Ishikawa (cell line): ENCODE results near the gene TMEM234.

Source experiments
- CEBPB ChIP-seq: IDR thresholded peaks from 2 replicates; pipeline ENCODE4 v1.6.1; 2012
- CREB1 ChIP-seq: IDR thresholded peaks from 2 replicates; pipeline ENCODE4 v1.6.1; 2012; ENCODE audit warnings: low read depth
- EGR1 ChIP-seq: IDR thresholded peaks from 2 replicates; pipeline ENCODE4 v1.6.1; 2012
- EP300 ChIP-seq: IDR thresholded peaks from 2 replicates; pipeline ENCODE4 v1.6.1; 2012; ENCODE audit warnings: borderline replicate concordance
- FOXM1 ChIP-seq: IDR thresholded peaks from 2 replicates; pipeline ENCODE4 v1.6.1; 2012; ENCODE audit warnings: low read depth, borderline replicate concordance
- NFIC ChIP-seq: IDR thresholded peaks from 2 replicates; pipeline ENCODE4 v1.6.1; 2012
- RAD21 ChIP-seq: IDR thresholded peaks from 2 replicates; pipeline ENCODE4 v1.6.1; 2012; ENCODE audit warnings: low read depth
- REST ChIP-seq: IDR thresholded peaks from 2 replicates; pipeline ENCODE4 v1.6.1; 2012; ENCODE audit warnings: low read depth, mild to moderate bottlenecking
- TAF1 ChIP-seq: IDR thresholded peaks from 2 replicates; pipeline ENCODE4 v1.6.1; 2012; ENCODE audit warnings: low read depth, mild to moderate bottlenecking
- TCF12 ChIP-seq: IDR thresholded peaks from 2 replicates; pipeline ENCODE4 v1.6.1; 2012; ENCODE audit warnings: low read depth
- TEAD4 ChIP-seq: IDR thresholded peaks from 2 replicates; pipeline ENCODE4 v1.6.1; 2012
- USF1 ChIP-seq: IDR thresholded peaks from 2 replicates; pipeline ENCODE4 v1.6.1; 2012
- YY1 ChIP-seq: IDR thresholded peaks from 2 replicates; pipeline ENCODE4 v1.6.1; 2012; ENCODE audit warnings: low read depth
- ZBTB7A ChIP-seq: IDR thresholded peaks from 2 replicates; pipeline ENCODE4 v1.6.1; 2012; ENCODE audit warnings: low read depth
- TF ChIP-seq, protein P1 (sequence below): IDR thresholded peaks from 2 replicates; pipeline ENCODE4 v1.6.1; 2012

TMEM234 gene

DNA sequence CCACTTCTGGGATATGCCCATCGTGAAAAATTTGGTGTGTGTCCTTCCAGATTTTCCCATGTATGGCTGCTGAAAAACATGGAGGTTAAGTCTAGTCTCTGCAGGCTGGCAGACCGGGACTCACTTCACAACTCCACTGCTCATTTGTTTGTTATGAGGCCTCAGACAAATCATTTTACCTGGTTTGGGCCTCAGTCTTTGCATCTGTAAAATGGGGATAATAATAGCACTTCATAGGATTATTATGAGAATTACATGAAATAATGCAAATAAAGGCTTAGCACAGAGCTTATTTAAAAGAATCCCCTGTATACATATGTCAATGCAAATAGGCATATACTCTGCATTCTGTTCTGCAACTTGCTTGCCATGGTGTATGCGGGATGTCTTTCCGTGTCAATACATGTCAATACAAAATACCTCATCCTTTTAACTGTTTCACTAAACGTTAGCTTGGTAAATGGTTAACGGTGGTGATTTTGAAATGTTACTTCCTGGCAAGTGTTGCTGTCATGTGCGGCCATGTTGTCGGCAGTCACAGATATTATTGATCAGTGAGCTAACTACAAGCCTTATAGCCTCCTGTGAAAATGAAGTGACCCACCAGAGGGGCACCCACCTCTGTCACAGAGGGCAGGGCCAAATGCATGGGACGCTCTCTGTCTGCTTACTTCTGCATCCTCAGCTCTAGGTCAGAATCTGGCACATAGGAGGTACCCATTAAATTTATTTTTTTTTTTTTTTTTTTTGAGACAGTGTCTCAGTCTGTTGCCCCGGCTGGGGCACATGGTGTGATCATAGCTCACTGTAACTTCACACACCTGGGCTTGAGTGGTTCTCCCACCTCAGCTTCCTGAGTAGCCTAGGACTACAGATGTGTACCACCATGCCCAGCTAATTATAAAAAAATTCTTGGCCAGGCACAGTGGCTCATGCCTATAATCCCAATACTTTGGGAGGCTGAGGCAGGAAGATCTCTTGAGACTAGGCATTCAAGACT, 33.2 kb upstream of the TMEM234 start:
- TF ChIP-seq CREB1: no peak
- no peak for TF ChIP-seq FOXM1
- TF ChIP-seq NFIC: no peak
- TF ChIP-seq YY1: no peak
- TF ChIP-seq REST: no peak
- TF ChIP-seq, protein P1, sequence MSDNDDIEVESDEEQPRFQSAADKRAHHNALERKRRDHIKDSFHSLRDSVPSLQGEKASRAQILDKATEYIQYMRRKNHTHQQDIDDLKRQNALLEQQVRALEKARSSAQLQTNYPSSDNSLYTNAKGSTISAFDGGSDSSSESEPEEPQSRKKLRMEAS: no peak
- TF ChIP-seq TEAD4: no peak
- no peak for TF ChIP-seq CEBPB
- no peak for TF ChIP-seq EGR1
- no peak for TF ChIP-seq RAD21
- TF ChIP-seq TAF1: no peak
- no peak for TF ChIP-seq TCF12
- no peak for TF ChIP-seq USF1
- no peak for TF ChIP-seq EP300
- TF ChIP-seq ZBTB7A: no peak

- TF ChIP-seq, protein P1: no peak
These were observed 29.0 kb upstream of the TMEM234 start, which contains the start of gene LCK for GRCh38 chr1:32250893-32251716. Gene LCK, plus strand, starts transcription at chr1:32251265. Its CDS starts 23,065 bp downstream, at chr1:32274330.

DNA sequence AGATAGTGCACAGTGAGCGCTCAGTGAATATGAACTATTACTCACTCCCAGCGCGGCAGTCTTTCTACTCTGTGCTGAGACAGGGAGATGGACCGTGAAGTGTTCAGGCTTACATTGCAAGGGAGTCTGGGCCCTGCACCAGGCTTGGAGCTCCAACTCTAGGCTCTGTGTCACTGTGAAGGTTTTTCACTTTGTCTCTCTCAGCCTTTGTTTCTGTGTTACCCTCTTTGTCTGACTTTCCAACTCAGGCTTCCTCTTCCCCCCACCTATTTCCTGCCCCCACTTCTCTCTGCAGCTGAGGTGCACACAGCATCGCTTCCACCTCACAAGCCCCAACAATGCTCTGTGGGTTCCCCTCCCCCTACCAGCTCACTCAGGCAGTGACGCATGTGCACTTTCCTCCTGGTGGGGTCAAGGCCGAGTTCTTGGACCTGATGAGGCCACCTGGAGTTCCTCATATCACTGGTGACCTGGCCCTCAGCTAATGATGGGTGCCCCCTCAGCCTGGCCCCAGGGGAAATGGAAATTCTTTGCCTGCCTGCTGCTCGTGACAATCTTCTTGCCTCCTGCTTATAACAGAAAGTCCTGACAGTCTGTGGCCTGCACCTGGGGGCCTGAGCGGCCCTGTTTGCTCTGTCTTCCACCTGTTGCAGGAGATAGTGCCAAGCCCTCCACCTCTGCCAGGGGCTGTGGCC, 27.8 kb upstream of the TMEM234 start:
- no peak for TF ChIP-seq ZBTB7A
- TF ChIP-seq REST: no peak
- TF ChIP-seq FOXM1: no peak
- TF ChIP-seq CREB1: no peak
- no peak for TF ChIP-seq EGR1
- no peak for TF ChIP-seq RAD21
- no peak for TF ChIP-seq TCF12
- TF ChIP-seq CEBPB: no peak
- no peak for TF ChIP-seq EP300

GRCh38 chr1:32247983-32248889, 26.1 kb upstream of the TMEM234 start:
- no peak for TF ChIP-seq CREB1
- no peak for TF ChIP-seq YY1
- peak; percentile 69; the same call in 1 of the 2 replicates for TF ChIP-seq RAD21
- TF ChIP-seq REST: no peak
- TF ChIP-seq TCF12: no peak
- TF ChIP-seq, protein P1: peak; percentile 14; the same call in 1 of the 2 replicates
